IPS-20b (cell line): Measurements from ENCODE around the gene ARFRP1.
A peak's percentile ranks its signal among the peaks of the same experiment; 100 is the strongest.

Experiments
- H3K27ac ChIP-seq: one replicate; pipeline ENCODE4 v1.5.1; 2013; ENCODE audit warnings: low read length
- H3K27me3 ChIP-seq: 2 replicates; pipeline ENCODE4 v1.6.1; 2013; ENCODE audit warnings: mild to moderate bottlenecking, low read length, inconsistent platforms; ENCODE audit not compliant: insufficient read depth
- H3K36me3 ChIP-seq: 2 replicates; pipeline ENCODE4 v1.6.1; 2013; ENCODE audit warnings: low read depth, mild to moderate bottlenecking, inconsistent platforms, low read length, moderate library complexity; ENCODE audit not compliant: insufficient read depth
- H3K4me1 ChIP-seq: 2 replicates; pipeline ENCODE4 v1.6.1; 2013; ENCODE audit warnings: mild to moderate bottlenecking, control low read depth, inconsistent platforms, low read length, moderate library complexity; ENCODE audit not compliant: insufficient read depth
- H3K4me3 ChIP-seq: 2 replicates; pipeline ENCODE4 v1.5.1; 2013; ENCODE audit warnings: mild to moderate bottlenecking, low read length, inconsistent platforms
- H3K9ac ChIP-seq: 2 replicates; pipeline ENCODE4 v1.6.1; 2013; ENCODE audit warnings: low read depth, mild to moderate bottlenecking, inconsistent platforms, low read length, moderate library complexity
- H3K9me3 ChIP-seq: 2 replicates; pipeline ENCODE4 v1.6.1; 2013; ENCODE audit warnings: mild to moderate bottlenecking, low read depth, low read length, inconsistent platforms; ENCODE audit not compliant: insufficient read depth

The ARFRP1 gene

GRCh38 chr20:63712191-63712590 is 4.4 kb upstream of the ARFRP1 start:
- H3K4me3 ChIP-seq = no peak overlapping the region
- no peak overlapping the region for H3K9ac ChIP-seq
- no peak overlapping the region for H3K27ac ChIP-seq
- H3K9me3 ChIP-seq = no peaks in the 10 kb centered on the region
- no peaks in the 10 kb centered on the region for H3K4me1 ChIP-seq
- H3K36me3 ChIP-seq = peaks cover 44% of the 10 kb centered on the region
- no peaks in the 10 kb centered on the region for H3K27me3 ChIP-seq

GRCh38 chr20:63711085-63711645 is 3.4 kb upstream of the ARFRP1 start:
- Histone ChIP-seq H3K36me3 (peaks cover 49% of the 10 kb centered on the region), H3K9ac (no peak overlapping the region), H3K27me3 (no peaks in the 10 kb centered on the region), H3K4me3 (no peak overlapping the region), H3K9me3 (no peaks in the 10 kb centered on the region), H3K27ac (no peak overlapping the region), H3K4me1 (peaks cover 4% of the 10 kb centered on the region; the same call in 1 of the 2 replicates)

DNA sequence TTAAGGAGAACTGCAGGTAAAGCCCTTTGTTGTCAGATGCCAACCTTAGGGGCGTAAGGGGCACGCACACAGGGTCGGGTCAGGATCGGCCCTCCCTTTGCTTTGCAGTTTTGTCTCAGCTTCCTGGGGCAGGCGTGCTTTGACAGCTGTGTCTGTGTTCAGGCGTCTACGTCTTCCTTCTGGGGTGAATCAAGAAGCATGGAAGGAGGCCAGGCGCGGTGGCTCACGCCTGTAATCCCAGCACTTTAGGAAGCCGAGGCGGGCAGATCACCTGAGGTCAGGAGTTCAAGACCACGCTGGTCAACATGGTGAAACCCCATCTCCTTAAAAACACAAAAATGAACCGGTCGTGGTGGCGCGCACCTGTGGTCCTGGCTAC is 1.4 kb upstream of the ARFRP1 start:
- H3K36me3 ChIP-seq = peaks cover 61% of the 10 kb centered on the region
- H3K9ac ChIP-seq = peak overlapping the region; percentile 70; the same call in 1 of the 2 replicates
- peaks cover 4% of the 10 kb centered on the region; the same call in 1 of the 2 replicates for H3K4me1 ChIP-seq
- H3K4me3 ChIP-seq = peak overlapping the region; percentile 84; the same call in 1 of the 2 replicates
- no peaks in the 10 kb centered on the region for H3K9me3 ChIP-seq
- H3K27me3 ChIP-seq = no peaks in the 10 kb centered on the region
- no peak overlapping the region for H3K27ac ChIP-seq

- Histone ChIP-seq H3K9me3 (no peaks in the 10 kb centered on the region), H3K27ac (no peak overlapping the region), H3K9ac (peak overlapping the region; percentile 70; the same call in 1 of the 2 replicates), H3K27me3 (no peaks in the 10 kb centered on the region), H3K4me1 (peaks cover 4% of the 10 kb centered on the region; the same call in 1 of the 2 replicates), H3K4me3 (peak overlapping the region; percentile 84), H3K36me3 (peaks cover 61% of the 10 kb centered on the region)
These were observed 749 bp upstream of the ARFRP1 start for GRCh38 chr20:63708301-63709148.

DNA sequence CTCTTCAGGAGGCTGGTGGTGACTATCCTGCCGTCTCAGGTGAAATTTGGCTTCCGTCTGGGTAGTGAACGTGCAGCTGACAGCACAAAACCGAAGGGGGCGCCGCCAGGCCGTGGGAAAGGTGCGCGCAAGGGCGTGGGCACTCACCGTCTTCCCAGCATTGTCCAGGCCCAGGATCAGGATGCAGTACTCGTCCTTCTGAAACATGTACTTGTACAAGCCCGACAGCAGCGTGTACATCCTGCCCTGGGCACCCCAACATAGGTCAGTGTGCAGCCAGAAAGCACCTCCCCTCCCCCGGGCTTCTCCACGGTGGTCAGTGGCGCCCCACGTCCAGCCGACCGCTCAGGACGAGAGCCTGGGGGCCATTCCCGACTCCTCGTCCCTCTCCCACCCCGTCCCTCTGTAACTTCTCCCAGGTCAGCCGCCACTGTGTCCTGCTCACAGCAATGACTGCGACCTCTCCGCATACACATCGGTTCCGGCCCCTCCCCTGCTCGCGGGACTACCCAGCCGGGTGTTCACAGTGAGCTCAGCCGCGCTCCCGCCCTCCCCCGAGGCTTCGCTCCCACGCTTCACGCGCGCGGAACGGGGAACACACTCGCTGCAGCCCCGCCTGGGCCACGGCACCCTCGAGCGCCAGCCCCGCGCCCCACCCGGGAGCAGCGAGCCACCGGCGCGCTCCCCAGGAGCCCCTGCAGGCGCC is 771 bp downstream of the ARFRP1 start:
- Histone ChIP-seq H3K36me3 (peaks cover 52% of the 10 kb centered on the region), H3K4me3 (peak overlapping the region; percentile 84), H3K27me3 (no peaks in the 10 kb centered on the region), H3K9ac (peak overlapping the region; percentile 76; the same call in 1 of the 2 replicates), H3K27ac (no peak overlapping the region), H3K9me3 (no peaks in the 10 kb centered on the region), H3K4me1 (peaks cover 4% of the 10 kb centered on the region; the same call in 1 of the 2 replicates)

- Histone ChIP-seq H3K4me3 (peak overlapping the region; percentile 84), H3K9me3 (no peaks in the 10 kb centered on the region), H3K27ac (no peak overlapping the region), H3K9ac (no peak overlapping the region), H3K4me1 (peaks cover 4% of the 10 kb centered on the region; the same call in 1 of the 2 replicates), H3K36me3 (peaks cover 44% of the 10 kb centered on the region), H3K27me3 (no peaks in the 10 kb centered on the region)
These were observed 1.6 kb downstream of the ARFRP1 start for GRCh38 chr20:63706027-63706695.

DNA sequence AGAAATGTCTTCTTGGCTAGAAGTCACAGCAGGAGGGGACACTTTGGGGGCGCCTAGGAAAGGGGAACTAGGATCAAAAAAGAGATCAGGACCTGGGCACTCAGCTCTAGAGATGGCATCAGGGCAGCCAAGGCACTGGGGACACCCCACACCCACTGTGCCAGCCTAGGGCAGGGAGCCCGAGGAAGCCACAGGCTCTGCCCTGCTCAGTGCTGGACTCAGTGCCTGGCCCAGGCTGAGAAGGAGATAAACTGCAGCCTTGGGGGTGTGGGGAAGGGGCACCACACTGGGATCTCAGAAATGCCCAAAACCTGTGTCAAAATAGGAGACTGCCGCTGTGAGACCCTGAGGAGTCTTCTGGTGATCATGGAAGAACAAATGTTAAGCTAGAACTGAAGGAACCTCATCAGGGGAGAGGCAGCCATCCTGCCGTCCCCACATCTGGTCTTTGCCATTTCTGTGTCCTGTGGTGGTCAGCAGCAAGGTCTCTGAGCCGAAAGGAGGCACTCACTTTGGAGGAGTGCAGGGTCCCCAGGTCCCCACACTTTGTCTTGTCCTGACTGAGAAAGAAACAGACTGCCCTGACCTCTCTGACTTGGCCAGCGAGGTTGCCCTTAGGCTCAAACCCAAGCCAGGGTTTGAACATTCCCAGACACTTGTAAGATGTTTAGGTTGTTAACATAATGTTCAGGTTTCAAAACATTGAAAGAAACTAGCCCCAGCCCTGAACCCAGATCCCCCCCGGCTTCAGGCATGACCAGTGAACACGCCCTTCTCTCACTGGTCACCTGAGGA is 2.3 kb downstream of the ARFRP1 start:
- Histone ChIP-seq H3K36me3 (peaks cover 36% of the 10 kb centered on the region), H3K4me1 (peaks cover 4% of the 10 kb centered on the region; the same call in 1 of the 2 replicates), H3K27me3 (no peaks in the 10 kb centered on the region), H3K9ac (no peak overlapping the region), H3K9me3 (no peaks in the 10 kb centered on the region), H3K4me3 (no peak overlapping the region), H3K27ac (no peak overlapping the region)

GRCh38 chr20:63704749-63705117 is 3.0 kb downstream of the ARFRP1 start:
- no peak overlapping the region for H3K4me3 ChIP-seq
- H3K27ac ChIP-seq = no peak overlapping the region
- H3K9ac ChIP-seq = no peak overlapping the region
- H3K36me3 ChIP-seq = peaks cover 34% of the 10 kb centered on the region
- H3K4me1 ChIP-seq = peaks cover 4% of the 10 kb centered on the region; the same call in 1 of the 2 replicates
- no peaks in the 10 kb centered on the region for H3K9me3 ChIP-seq
- no peaks in the 10 kb centered on the region for H3K27me3 ChIP-seq

- peaks cover 4% of the 10 kb centered on the region; the same call in 1 of the 2 replicates for H3K4me1 ChIP-seq
- no peak overlapping the region for H3K9ac ChIP-seq
- no peaks in the 10 kb centered on the region for H3K27me3 ChIP-seq
- no peak overlapping the region for H3K27ac ChIP-seq
- H3K4me3 ChIP-seq = no peak overlapping the region
- no peaks in the 10 kb centered on the region for H3K9me3 ChIP-seq
- peaks cover 30% of the 10 kb centered on the region for H3K36me3 ChIP-seq
These were observed 3.6 kb downstream of the ARFRP1 start for GRCh38 chr20:63703976-63704748.

- Histone ChIP-seq H3K27ac (no peak overlapping the region), H3K27me3 (no peaks in the 10 kb centered on the region), H3K4me1 (peaks cover 4% of the 10 kb centered on the region; the same call in 1 of the 2 replicates), H3K4me3 (no peak overlapping the region), H3K9ac (no peak overlapping the region), H3K36me3 (peaks cover 26% of the 10 kb centered on the region), H3K9me3 (no peaks in the 10 kb centered on the region)
These were observed 4.3 kb downstream of the ARFRP1 start for GRCh38 chr20:63703471-63703975.
